ENCODE measurements around the gene LAIR1.

LAIR1 gene

GRCh38 chr19:54341295-54341694 lies 23.4 kb downstream of the LAIR1 start:
- H2AFZ ChIP-seq (ENCODE audit: low read length, unreplicated experiment): no peak overlapping the region
- no peak overlapping the region for H3K27ac ChIP-seq (ENCODE audit: low read depth, low read length)
- no peaks in the 10 kb centered on the region for H3K79me2 ChIP-seq (ENCODE audit: control insufficient read depth, insufficient read depth, low read length, unreplicated experiment)
- H3K4me3 ChIP-seq (ENCODE audit: low read depth, low read length): no peak overlapping the region
- no peaks in the 10 kb centered on the region for H3K36me3 ChIP-seq (ENCODE audit: insufficient read depth, low read length)
- H3K4me1 ChIP-seq (ENCODE audit: control insufficient read depth, insufficient read depth, low read length, unreplicated experiment): no peaks in the 10 kb centered on the region
- H3K27me3 ChIP-seq (ENCODE audit: insufficient read depth, low read length): peaks cover 22% of the 10 kb centered on the region

- Histone ChIP-seq H3K27ac (ENCODE audit: low read depth, low read length) (no peak overlapping the region), H3K79me2 (ENCODE audit: control insufficient read depth, insufficient read depth, low read length, unreplicated experiment) (no peaks in the 10 kb centered on the region), H3K4me1 (ENCODE audit: control insufficient read depth, insufficient read depth, low read length, unreplicated experiment) (no peaks in the 10 kb centered on the region), H3K4me3 (ENCODE audit: low read depth, low read length) (no peak overlapping the region), H3K36me3 (ENCODE audit: insufficient read depth, low read length) (no peaks in the 10 kb centered on the region), H3K27me3 (ENCODE audit: insufficient read depth, low read length) (peaks cover 22% of the 10 kb centered on the region), H2AFZ (ENCODE audit: low read length, unreplicated experiment) (no peak overlapping the region)
These were observed 24.9 kb downstream of the LAIR1 start for GRCh38 chr19:54339646-54340358.

GRCh38 chr19:54338521-54338920 lies 26.2 kb downstream of the LAIR1 start:
- no peak overlapping the region for H3K27ac ChIP-seq (ENCODE audit: low read depth, low read length)
- peaks cover 16% of the 10 kb centered on the region for H3K27me3 ChIP-seq (ENCODE audit: insufficient read depth, low read length)
- no peak overlapping the region for H2AFZ ChIP-seq (ENCODE audit: low read length, unreplicated experiment)
- no peaks in the 10 kb centered on the region for H3K79me2 ChIP-seq (ENCODE audit: control insufficient read depth, insufficient read depth, low read length, unreplicated experiment)
- H3K4me1 ChIP-seq (ENCODE audit: control insufficient read depth, insufficient read depth, low read length, unreplicated experiment): no peaks in the 10 kb centered on the region
- H3K36me3 ChIP-seq (ENCODE audit: insufficient read depth, low read length): no peaks in the 10 kb centered on the region
- H3K4me3 ChIP-seq (ENCODE audit: low read depth, low read length): no peak overlapping the region

GRCh38 chr19:54337858-54338230 lies 26.9 kb downstream of the LAIR1 start:
- Histone ChIP-seq H3K79me2 (ENCODE audit: control insufficient read depth, insufficient read depth, low read length, unreplicated experiment) (no peaks in the 10 kb centered on the region), H3K4me1 (ENCODE audit: control insufficient read depth, insufficient read depth, low read length, unreplicated experiment) (no peaks in the 10 kb centered on the region), H3K27ac (ENCODE audit: low read depth, low read length) (no peak overlapping the region), H3K36me3 (ENCODE audit: insufficient read depth, low read length) (no peaks in the 10 kb centered on the region), H3K27me3 (ENCODE audit: insufficient read depth, low read length) (peaks cover 23% of the 10 kb centered on the region), H2AFZ (ENCODE audit: low read length, unreplicated experiment) (no peak overlapping the region), H3K4me3 (ENCODE audit: low read depth, low read length) (no peak overlapping the region)

GRCh38 chr19:54336893-54337857 lies 27.6 kb downstream of the LAIR1 start:
- Histone ChIP-seq H3K36me3 (ENCODE audit: insufficient read depth, low read length) (no peaks in the 10 kb centered on the region), H3K4me1 (ENCODE audit: control insufficient read depth, insufficient read depth, low read length, unreplicated experiment) (no peaks in the 10 kb centered on the region), H3K79me2 (ENCODE audit: control insufficient read depth, insufficient read depth, low read length, unreplicated experiment) (no peaks in the 10 kb centered on the region), H3K4me3 (ENCODE audit: low read depth, low read length) (no peak overlapping the region), H3K27me3 (ENCODE audit: insufficient read depth, low read length) (peaks cover 28% of the 10 kb centered on the region), H3K27ac (ENCODE audit: low read depth, low read length) (no peak overlapping the region), H2AFZ (ENCODE audit: low read length, unreplicated experiment) (no peak overlapping the region)

- no peaks in the 10 kb centered on the region for H3K4me1 ChIP-seq (ENCODE audit: control insufficient read depth, insufficient read depth, low read length, unreplicated experiment)
- no peak overlapping the region for H3K4me3 ChIP-seq (ENCODE audit: low read depth, low read length)
- no peaks in the 10 kb centered on the region for H3K36me3 ChIP-seq (ENCODE audit: insufficient read depth, low read length)
- no peak overlapping the region for H2AFZ ChIP-seq (ENCODE audit: low read length, unreplicated experiment)
- H3K27ac ChIP-seq (ENCODE audit: low read depth, low read length): no peak overlapping the region
- peaks cover 28% of the 10 kb centered on the region for H3K27me3 ChIP-seq (ENCODE audit: insufficient read depth, low read length)
- no peaks in the 10 kb centered on the region for H3K79me2 ChIP-seq (ENCODE audit: control insufficient read depth, insufficient read depth, low read length, unreplicated experiment)
These were observed 28.5 kb downstream of the LAIR1 start for GRCh38 chr19:54335979-54336892.

GRCh38 chr19:54335164-54335563 lies 29.6 kb downstream of the LAIR1 start:
- Histone ChIP-seq H3K4me1 (ENCODE audit: control insufficient read depth, insufficient read depth, low read length, unreplicated experiment) (no peaks in the 10 kb centered on the region), H3K27ac (ENCODE audit: low read depth, low read length) (no peak overlapping the region), H2AFZ (ENCODE audit: low read length, unreplicated experiment) (no peak overlapping the region), H3K27me3 (ENCODE audit: insufficient read depth, low read length) (peaks cover 28% of the 10 kb centered on the region), H3K79me2 (ENCODE audit: control insufficient read depth, insufficient read depth, low read length, unreplicated experiment) (no peaks in the 10 kb centered on the region), H3K4me3 (ENCODE audit: low read depth, low read length) (no peak overlapping the region), H3K36me3 (ENCODE audit: insufficient read depth, low read length) (no peaks in the 10 kb centered on the region)

GRCh38 chr19:54333586-54334298 lies 31.0 kb downstream of the LAIR1 start:
- Histone ChIP-seq H3K4me3 (ENCODE audit: low read depth, low read length) (no peak overlapping the region), H3K4me1 (ENCODE audit: control insufficient read depth, insufficient read depth, low read length, unreplicated experiment) (no peaks in the 10 kb centered on the region), H3K79me2 (ENCODE audit: control insufficient read depth, insufficient read depth, low read length, unreplicated experiment) (no peaks in the 10 kb centered on the region), H3K27me3 (ENCODE audit: insufficient read depth, low read length) (peaks cover 22% of the 10 kb centered on the region; the same call in 1 of the 2 replicates), H3K27ac (ENCODE audit: low read depth, low read length) (no peak overlapping the region), H3K36me3 (ENCODE audit: insufficient read depth, low read length) (no peaks in the 10 kb centered on the region), H2AFZ (ENCODE audit: low read length, unreplicated experiment) (no peak overlapping the region)

GRCh38 chr19:54332149-54332548 lies 32.6 kb downstream of the LAIR1 start:
- Histone ChIP-seq H3K36me3 (ENCODE audit: insufficient read depth, low read length) (no peaks in the 10 kb centered on the region), H3K27me3 (ENCODE audit: insufficient read depth, low read length) (peaks cover 12% of the 10 kb centered on the region; the same call in 1 of the 2 replicates), H2AFZ (ENCODE audit: low read length, unreplicated experiment) (no peak overlapping the region), H3K4me3 (ENCODE audit: low read depth, low read length) (no peak overlapping the region), H3K27ac (ENCODE audit: low read depth, low read length) (no peak overlapping the region), H3K79me2 (ENCODE audit: control insufficient read depth, insufficient read depth, low read length, unreplicated experiment) (no peaks in the 10 kb centered on the region), H3K4me1 (ENCODE audit: control insufficient read depth, insufficient read depth, low read length, unreplicated experiment) (no peaks in the 10 kb centered on the region)

- no peak overlapping the region for H2AFZ ChIP-seq (ENCODE audit: low read length, unreplicated experiment)
- H3K79me2 ChIP-seq (ENCODE audit: control insufficient read depth, insufficient read depth, low read length, unreplicated experiment): no peaks in the 10 kb centered on the region
- no peaks in the 10 kb centered on the region for H3K4me1 ChIP-seq (ENCODE audit: control insufficient read depth, insufficient read depth, low read length, unreplicated experiment)
- no peaks in the 10 kb centered on the region for H3K36me3 ChIP-seq (ENCODE audit: insufficient read depth, low read length)
- H3K4me3 ChIP-seq (ENCODE audit: low read depth, low read length): no peak overlapping the region
- H3K27ac ChIP-seq (ENCODE audit: low read depth, low read length): no peak overlapping the region
- peaks cover 12% of the 10 kb centered on the region; the same call in 1 of the 2 replicates for H3K27me3 ChIP-seq (ENCODE audit: insufficient read depth, low read length)
These were observed 33.1 kb downstream of the LAIR1 start for GRCh38 chr19:54331626-54332025.
